Stimulated activated CD4-positive, alpha-beta T cell treated with anti-CD3 and anti-CD28 coated beads, Interleukin-2, amount 100 ng/mL, for 24 hours (primary cell): ENCODE data around the gene USP22.
A peak's percentile ranks its signal among the peaks of the same experiment; 100 is the strongest.

Source experiments
- DNase-seq, 2 donors: peaks; one replicate each; pipeline ENCODE4 v3.0.0-alpha.2; 2020

Gene USP22

DNA sequence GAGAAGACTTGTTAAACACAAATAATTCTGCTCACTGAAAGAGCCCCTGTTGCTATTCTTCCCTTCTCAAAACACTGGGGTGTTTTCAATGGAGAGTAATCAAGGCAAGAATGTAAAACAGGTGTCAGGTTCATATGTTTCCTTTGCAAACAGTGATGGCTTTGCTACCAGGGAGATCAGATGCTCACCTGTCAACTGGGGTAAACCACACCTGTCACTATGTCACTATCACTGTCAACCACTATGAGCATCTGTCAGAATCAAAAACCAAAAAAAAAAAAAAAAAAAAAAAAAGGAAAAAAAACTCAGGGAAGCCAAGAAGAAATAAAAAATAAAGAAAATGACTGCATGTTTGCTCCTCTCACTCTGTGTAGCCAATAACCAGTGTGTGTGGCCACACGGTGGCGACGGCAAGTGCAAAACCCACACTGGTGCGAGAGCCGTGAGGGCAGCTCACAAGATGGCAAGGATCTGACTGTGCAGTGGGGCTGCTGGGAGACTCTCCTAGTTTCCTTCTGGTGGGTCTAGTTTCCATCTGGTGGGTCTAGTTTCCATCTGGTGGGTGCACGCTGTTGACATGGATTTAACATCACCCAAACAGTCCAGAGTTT lies 22.7 kb downstream of the USP22 start:
- DNase-seq = peak in 1 of 2 donors; percentile 46

GRCh38 chr17:21018894-21019293 lies 23.9 kb downstream of the USP22 start:
- DNase-seq = no peak

GRCh38 chr17:21017861-21018260 lies 24.9 kb downstream of the USP22 start:
- DNase-seq = no peak

- DNase-seq = no peak
Measured at GRCh38 chr17:21017256-21017655, 25.6 kb downstream of the USP22 start.

- no peak for DNase-seq
Measured at GRCh38 chr17:21016826-21017225, 26.0 kb downstream of the USP22 start.

- no peak for DNase-seq
Measured at GRCh38 chr17:21015564-21015963, 27.2 kb downstream of the USP22 start.

DNA sequence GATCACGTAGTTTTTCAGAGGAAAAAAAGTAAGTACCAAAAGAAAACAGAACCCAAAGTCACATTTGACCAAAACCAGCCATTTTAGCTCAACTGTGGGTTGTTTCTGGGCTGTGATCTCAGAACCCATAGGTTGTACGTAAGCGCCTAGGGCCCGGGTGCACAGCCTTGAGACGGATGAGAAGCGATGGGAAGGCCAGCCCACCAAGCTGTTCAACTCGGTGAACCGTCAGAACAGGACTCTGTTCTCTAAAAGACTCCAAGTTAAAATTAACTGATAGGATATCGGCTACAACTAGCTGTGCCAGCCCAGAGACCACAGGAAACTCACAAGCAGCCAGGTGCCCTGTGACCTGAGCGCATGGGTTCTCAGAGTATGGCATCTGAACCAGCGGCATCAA lies 28.3 kb downstream of the USP22 start:
- no peak for DNase-seq

GRCh38 chr17:21013983-21014382 lies 28.8 kb downstream of the USP22 start:
- DNase-seq = no peak

GRCh38 chr17:21012736-21013135 lies 30.1 kb downstream of the USP22 start:
- no peak for DNase-seq

- no peak for DNase-seq
Measured at GRCh38 chr17:21010705-21011596, 31.9 kb downstream of the USP22 start.

- DNase-seq = no peak
Measured at GRCh38 chr17:21008992-21009671, 33.7 kb downstream of the USP22 start.

DNA sequence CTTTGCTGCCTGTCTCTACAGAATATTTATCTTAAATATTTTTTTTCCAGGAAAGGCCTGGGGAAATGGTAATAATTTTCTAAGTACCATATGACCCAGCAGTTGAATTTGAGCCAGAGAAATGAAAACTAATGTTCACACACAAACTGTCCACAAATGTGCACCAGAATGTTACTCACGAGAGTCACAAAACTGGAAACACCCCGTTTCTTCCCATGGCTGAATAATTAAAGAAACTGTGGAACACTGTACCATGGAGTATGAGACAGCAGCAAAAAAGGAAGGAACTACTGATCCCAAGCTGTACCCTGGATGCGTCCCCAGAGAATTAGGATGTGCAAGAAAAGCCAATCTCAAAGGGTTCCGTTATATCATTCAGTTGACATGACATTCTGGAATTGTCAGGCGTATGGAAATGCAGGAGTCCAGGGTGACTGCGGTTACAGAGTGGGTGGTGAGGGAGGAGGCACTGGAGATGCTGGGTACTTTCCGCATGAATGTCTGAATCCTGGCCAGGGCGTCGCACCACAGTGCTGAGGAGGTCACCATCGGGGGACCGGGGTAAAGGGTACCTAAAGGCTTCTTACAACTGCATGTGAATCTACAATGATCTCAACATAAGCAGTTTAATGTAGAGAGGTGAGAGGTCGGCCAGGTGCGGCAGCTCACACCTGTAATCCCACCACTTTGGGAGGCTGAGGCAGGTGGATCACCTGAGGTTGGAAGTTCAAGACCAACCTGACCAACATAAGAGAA lies 34.5 kb downstream of the USP22 start:
- no peak for DNase-seq

DNA sequence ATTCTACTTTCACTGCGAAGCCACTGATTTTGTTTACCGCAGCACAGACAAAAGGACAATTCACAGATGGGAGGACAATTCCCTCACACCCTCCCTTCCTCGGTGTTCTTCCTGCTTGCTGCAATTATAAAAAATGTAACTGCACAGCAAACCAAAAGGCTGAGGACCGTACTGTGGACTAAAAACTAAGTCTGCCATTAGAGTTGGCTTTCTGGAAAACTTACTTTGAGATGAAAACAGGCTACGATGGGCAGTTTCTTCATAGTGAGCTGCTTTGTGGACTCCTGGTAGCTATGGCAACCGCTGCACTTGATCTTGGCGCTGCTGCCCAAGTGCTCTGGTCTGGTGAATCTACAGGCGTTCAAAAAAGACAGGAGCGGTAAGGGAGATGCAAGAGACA lies 35.2 kb downstream of the USP22 start:
- DNase-seq = no peak

- no peak for DNase-seq
Measured at GRCh38 chr17:21005803-21006202, 37.0 kb downstream of the USP22 start.

DNA sequence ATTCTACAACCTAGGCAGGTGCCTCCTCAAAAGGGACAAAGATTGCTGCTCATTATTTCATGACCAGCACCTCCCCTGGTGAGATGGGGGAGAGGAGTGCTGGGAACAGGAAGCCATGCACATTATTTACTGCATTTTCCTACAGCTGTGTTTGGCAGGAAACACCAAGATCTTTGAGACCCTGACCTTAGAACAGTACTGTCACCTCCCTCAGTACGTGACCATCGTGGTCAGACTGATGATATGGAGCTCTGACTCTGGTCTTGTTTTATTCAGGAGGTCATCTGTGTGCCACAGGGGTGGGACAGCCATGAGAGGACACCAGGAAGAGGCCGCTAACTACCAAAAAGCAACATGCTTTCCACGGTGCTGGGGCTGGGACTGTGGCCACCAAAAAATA lies 37.4 kb downstream of the USP22 start:
- DNase-seq = no peak

- DNase-seq = no peak
Measured at GRCh38 chr17:21004016-21004930, 38.5 kb downstream of the USP22 start.

GRCh38 chr17:21003007-21003621 lies 39.7 kb downstream of the USP22 start:
- no peak for DNase-seq

- DNase-seq = no peak
Measured at GRCh38 chr17:21002309-21003006, 40.4 kb downstream of the USP22 start.

DNA sequence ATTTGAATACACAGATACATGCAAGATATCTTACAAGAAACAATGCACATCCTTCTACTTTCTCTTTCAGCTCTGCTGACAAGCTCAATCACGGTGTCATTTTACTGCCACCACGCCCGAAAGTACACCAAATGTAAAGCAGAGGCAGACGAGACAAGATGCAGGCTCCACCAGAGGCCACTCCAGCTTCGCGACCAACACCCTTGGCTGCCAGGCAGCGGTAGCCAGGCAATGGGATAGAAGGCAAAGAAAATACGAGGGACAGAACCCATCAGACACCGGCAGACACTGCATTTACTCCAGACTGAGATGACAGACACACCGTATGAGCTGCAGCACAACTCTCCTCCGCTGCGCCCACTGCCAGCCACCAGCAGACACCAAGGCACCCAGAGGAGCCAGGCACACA lies 41.0 kb downstream of the USP22 start:
- DNase-seq = no peak

DNA sequence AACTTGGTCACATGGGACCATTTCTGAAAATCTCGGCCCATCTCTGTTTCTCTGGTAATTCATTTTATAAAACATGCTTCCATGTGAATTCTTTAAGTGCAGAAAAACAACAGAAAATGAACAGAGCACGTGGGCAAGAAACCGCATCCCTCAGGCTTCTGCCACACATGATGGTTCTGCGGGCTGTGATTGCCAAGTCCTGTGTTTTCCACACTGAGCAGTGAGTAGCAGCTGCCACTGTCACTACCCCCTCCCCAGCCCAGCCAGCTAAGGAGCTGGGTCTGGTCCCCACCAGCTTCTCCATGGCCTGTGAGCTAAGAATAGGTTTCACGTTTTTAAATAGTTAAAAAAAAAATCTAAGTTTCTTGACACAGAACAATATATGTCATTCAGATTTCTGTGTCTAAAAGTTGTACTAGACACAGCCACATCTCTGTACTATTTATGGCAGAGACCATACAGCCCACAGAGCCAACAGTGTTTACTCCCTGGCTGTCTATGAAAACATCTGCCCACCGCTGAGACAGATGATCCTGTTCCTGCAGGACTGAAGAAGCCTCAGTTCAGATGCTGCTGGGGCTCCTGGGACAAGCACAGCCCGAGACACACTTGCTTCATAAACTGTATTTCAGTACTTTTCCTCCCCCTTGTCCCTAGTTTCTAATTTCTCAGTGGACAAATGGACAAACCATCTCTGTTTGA lies 41.5 kb downstream of the USP22 start:
- DNase-seq = no peak
